ENCODE measurements around the gene DDR2.
A peak's percentile ranks its signal among the peaks of the same experiment; 100 is the strongest.

The DDR2 gene

DNA sequence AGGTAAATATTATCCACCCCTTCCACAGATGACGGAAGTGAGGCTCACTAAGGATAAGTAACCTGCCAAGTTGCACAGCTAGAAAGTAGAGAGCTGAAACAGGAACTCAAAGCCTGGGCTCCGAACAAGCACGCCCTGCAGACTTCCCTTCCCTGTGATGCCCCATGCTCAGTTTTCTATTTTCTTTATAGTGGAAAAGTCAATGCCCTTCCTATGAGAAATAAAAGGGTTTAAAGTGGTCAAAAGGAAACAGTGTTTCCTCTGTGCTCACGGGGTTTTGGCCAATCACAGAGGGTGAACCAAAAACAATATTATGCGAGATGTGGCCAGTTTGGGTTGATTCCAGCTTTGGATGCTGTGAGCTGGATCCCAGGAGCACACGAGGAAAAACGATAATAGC lies 44.5 kb downstream of the DDR2 start:
- no peak for TF ChIP-seq CTCF (conservative IDR thresholded peaks at IDR 0.05; ENCODE audit: control insufficient read depth, insufficient read depth, low read depth, low read length)
- H3K4me3 ChIP-seq (ENCODE audit: control insufficient read depth, low read depth, low read length), result no peak overlapping the region
- peak; percentile 43 for DNase-seq (ENCODE audit: low read depth)

DNA sequence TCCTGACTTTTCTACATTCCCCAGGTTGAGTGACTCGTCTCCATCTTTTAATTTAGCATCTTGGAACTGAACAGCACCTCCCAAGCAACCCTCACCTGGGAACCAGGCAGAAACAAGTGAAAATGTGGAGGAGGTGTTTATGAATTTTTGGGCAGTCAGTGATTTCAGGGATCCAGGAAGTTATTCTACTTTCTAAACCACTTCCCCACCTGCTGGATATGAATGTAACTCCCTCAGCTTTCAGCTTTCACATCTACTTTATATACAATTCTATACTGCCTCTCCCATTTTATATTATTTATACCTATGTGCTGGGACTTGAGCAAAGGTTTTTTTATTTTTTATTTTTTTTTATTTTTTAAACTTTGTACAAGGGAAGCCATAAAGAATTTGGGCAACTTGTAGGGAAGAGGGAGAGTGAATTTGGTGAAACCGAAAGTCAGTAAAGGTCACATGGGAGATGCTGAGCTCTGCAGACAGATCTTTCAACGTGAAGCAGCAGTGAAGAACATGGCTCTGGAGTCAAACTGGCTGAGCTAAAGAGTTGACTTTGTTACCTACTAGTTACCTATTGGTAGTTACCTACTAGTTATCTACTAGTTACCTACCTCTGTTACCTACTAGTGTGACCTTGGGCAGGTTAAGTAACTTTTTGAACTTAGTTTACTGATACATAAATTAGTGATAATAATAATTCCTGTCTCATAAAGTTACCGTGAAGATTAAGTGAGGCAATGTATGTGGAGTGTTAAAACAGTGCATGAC lies 45.5 kb downstream of the DDR2 start:
- no peak for DNase-seq (ENCODE audit: low read depth)
- peak; percentile 10 for TF ChIP-seq CTCF (conservative IDR thresholded peaks at IDR 0.05; ENCODE audit: control insufficient read depth, insufficient read depth, low read depth, low read length)
- H3K4me3 ChIP-seq (ENCODE audit: control insufficient read depth, low read depth, low read length), result no peak overlapping the region

DNA sequence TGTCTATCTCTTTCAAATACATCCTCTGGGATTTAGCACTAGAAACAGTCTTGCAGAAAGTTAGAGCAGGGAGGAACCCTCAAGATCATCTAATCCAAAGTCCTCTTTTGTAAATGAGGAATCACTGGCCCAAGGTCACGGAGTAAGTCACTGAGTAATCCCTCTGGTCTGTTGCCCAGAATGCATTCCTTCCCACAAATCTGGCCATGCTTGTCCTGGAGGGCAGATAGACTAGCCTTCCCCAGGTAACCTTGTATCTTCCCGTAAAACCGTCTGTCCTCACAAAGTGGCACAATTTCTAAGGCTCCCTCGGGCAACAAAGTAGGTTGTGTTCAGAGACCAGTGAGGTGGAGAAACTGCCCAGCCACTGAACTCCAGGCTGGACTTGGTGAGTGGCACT lies 46.2 kb downstream of the DDR2 start:
- DNase-seq (ENCODE audit: low read depth), result peak; percentile 92
- H3K4me3 ChIP-seq (ENCODE audit: control insufficient read depth, low read depth, low read length), result no peak overlapping the region
- TF ChIP-seq CTCF (conservative IDR thresholded peaks at IDR 0.05; ENCODE audit: control insufficient read depth, insufficient read depth, low read depth, low read length), result no peak

DNA sequence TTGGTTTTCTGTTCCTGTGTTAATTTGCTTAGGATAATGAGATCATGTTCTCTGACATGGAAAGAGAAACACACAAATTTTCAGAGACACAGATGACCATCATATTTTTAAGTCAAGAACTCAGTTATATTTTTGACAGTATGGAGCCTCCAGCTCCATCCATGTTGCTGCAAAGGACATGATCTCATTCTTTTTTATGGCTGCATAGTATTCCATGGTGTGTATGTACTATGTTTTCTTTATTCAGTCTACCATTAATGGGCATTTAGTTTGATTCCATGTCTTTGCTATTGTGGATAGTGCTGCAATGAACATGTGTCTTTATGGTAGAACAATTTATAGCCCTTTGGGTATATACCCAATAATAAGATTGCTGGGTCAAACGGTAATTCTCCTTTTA lies 47.0 kb downstream of the DDR2 start:
- no peak overlapping the region for H3K4me3 ChIP-seq (ENCODE audit: control insufficient read depth, low read depth, low read length)
- TF ChIP-seq CTCF (conservative IDR thresholded peaks at IDR 0.05; ENCODE audit: control insufficient read depth, insufficient read depth, low read depth, low read length), result no peak
- no peak for DNase-seq (ENCODE audit: low read depth)

DNA sequence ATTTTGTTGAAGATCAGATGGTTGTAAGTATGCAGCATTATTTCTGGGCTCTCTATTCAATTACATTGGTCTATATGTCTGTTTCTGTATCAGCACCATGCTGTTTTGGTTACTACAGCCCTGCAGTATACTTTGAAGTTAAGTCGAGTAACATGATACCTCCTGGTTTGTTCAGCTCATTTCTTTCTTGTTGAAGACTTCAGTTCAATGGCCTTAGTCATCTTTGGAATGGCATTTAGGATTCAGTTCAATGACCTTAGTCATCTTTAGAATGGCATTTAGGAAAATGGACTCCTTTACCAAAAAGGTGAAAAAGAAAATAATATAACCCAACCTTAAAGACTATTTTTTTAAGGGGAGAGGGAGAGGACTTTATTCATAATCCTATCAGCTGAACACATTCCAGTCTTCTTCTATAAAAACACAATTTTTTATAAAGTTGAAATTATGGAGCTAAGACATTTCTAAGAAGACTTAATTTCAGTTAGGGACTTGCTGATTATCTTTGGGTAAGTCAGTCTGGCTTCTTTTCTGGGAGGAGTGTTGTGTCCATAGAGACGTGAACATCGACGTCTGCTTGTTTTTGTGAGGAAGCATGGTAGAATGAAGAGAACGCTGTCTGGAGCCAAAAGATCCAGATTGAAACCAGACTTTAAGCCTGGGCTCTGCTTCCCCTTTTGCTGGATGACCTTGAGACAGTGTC lies 48.3 kb downstream of the DDR2 start:
- peak; percentile 61 for DNase-seq (ENCODE audit: low read depth)
- TF ChIP-seq CTCF (conservative IDR thresholded peaks at IDR 0.05; ENCODE audit: control insufficient read depth, insufficient read depth, low read depth, low read length), result no peak
- no peak overlapping the region for H3K4me3 ChIP-seq (ENCODE audit: control insufficient read depth, low read depth, low read length)

- no peak for TF ChIP-seq CTCF (conservative IDR thresholded peaks at IDR 0.05; ENCODE audit: control insufficient read depth, insufficient read depth, low read depth, low read length)
- no peak for DNase-seq (ENCODE audit: low read depth)
- H3K4me3 ChIP-seq (ENCODE audit: control insufficient read depth, low read depth, low read length), result no peak overlapping the region
Measured at GRCh38 chr1:162681122-162681436, 48.8 kb downstream of the DDR2 start.
